Kidney (tissue), 14 donors: ENCODE results near the gene PSMB8. TPM values are rescaled to one million over a fixed set of nuclear protein-coding genes. Genes with fewer than 3 reads are reported as not detected.

Experiments used
- DNase-seq, 5 donors: peaks; one replicate each; pipeline ENCODE4 v3.0.0-alpha.2; 2013 to 2020
- FAIRE-seq: peaks from 2 replicates; lab custom pipeline; 2012; peaks lifted over from hg19 to GRCh38; lab: Jason Lieb, UNC
- H3K27ac ChIP-seq, 2 donors: one replicate each; pipeline ENCODE4 v1.7.0; 2013; ENCODE audit warnings: low read depth in 2 of 2, low read length in 2 of 2, inconsistent platforms in 1 of 2
- H3K27me3 ChIP-seq: one replicate; pipeline ENCODE4 v1.7.1; 2013; ENCODE audit warnings: low read length, inconsistent platforms; ENCODE audit not compliant: control insufficient read depth, insufficient read depth
- H3K36me3 ChIP-seq, 3 donors: one replicate each; pipeline versions ENCODE4 v1.7.0 to v1.7.1; 2013; ENCODE audit warnings: low read length in 3 of 3, control low read depth in 1 of 3, inconsistent platforms in 1 of 3; ENCODE audit not compliant: insufficient read depth in 3 of 3, control insufficient read depth in 2 of 3
- H3K4me1 ChIP-seq, 3 donors: one replicate each; pipeline versions ENCODE4 v1.7.0 to v1.7.1; 2013; ENCODE audit warnings: low read length in 3 of 3, inconsistent platforms in 1 of 3, low read depth in 1 of 3; ENCODE audit not compliant: control insufficient read depth in 2 of 3, insufficient read depth in 2 of 3
- H3K4me3 ChIP-seq, 3 donors: one replicate each; pipeline versions ENCODE4 v1.7.0 to v1.8.1; 2013; ENCODE audit warnings: low read length in 3 of 3, control low read depth in 1 of 3, inconsistent platforms in 1 of 3
- H3K9ac ChIP-seq, 3 donors: one replicate each; pipeline versions ENCODE4 v1.7.0 to v1.7.1; 2013; ENCODE audit warnings: low read length in 3 of 3, control low read depth in 1 of 3, inconsistent platforms in 1 of 3
- H3K9me3 ChIP-seq, 3 donors: one replicate each; pipeline versions ENCODE4 v1.7.0 to v1.7.1; 2013; ENCODE audit warnings: low read length in 3 of 3, control low read depth in 1 of 3, inconsistent platforms in 1 of 3; ENCODE audit not compliant: control insufficient read depth in 2 of 3, insufficient read depth in 1 of 3
- intact Hi-C: fragments of 100-400 bp; cut with DNase I; formaldehyde crosslinking; loops from one replicate; pipeline ENCODE4 v1.11.1; 2022
- polyA plus RNA-seq: library from polyadenylated mRNA; stranded (reverse); fragments of 350-450 nt; fragmentation: Illumina TruSeq; extraction: RNeasy Lipid Tissue Mini Kit (QIAGEN cat#74804); gene quantifications from one replicate; pipeline ENCODE4 v1.2.3, GENCODE V29; 2014; ENCODE audit warnings: low read depth, low replicate concordance; ENCODE audit not compliant: insufficient read depth
- total RNA-seq: library from RNA; stranded (reverse); fragmentation: NEBNext Ultra II Directional; extraction: Animal tissue kit (Norgen Biotek cat#: 25700); gene quantifications from one replicate; pipeline ENCODE4 v1.2.1, GENCODE V29; 2021
- TF ChIP-seq, protein P1 (sequence below): IDR thresholded peaks from 3 replicates; pipeline ENCODE4 v1.5.1; 2012; ENCODE audit warnings: mild to moderate bottlenecking, moderate library complexity, borderline replicate concordance; ENCODE audit not compliant: insufficient read depth; ENCODE audit errors: extremely low read depth
- donor health status: control.
- donor health status: control.
- donor health status: control.
- donor health status: control.
- donor health status: control.
- donor health status: DM: yes; HTN: yes; CAD: no.
- donor health status: Normal renal cell carcinoma (clear cell type).

The PSMB8 gene
- total and polyA plus RNA-seq, 2 donors from 2014 or later = 79.6 to 90.6 TPM

DNA sequence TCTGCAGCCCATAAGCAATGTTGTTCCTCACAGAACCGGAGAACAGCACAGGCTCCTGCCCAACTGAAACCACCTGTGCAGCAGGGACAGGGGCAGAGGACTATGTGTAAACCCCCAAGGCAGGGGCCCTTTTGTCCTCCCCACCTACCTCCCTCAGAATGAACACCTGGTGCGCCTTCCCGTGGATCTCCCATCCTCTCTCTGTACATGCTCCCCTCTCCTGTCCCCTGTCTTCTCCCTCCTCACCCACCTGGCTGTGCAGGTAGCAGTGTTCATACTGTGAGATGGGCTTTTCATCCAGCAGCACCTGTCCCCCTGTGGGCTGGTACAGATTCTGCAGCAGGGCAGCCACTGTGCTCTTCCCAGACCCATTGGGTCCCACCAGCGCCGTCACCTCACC, 13.8 kb downstream of the PSMB8 start:
- DNase-seq (no peak), FAIRE-seq (no peak)
- H3K27me3 ChIP-seq = no peaks in the 10 kb centered on the region
- H3K9me3 ChIP-seq = no peaks in the 10 kb centered on the region
- intact Hi-C loops = no loop called here
- no peak overlapping the region for H3K9ac ChIP-seq
- H3K4me3 ChIP-seq = no peak overlapping the region
- TF ChIP-seq, protein P1, sequence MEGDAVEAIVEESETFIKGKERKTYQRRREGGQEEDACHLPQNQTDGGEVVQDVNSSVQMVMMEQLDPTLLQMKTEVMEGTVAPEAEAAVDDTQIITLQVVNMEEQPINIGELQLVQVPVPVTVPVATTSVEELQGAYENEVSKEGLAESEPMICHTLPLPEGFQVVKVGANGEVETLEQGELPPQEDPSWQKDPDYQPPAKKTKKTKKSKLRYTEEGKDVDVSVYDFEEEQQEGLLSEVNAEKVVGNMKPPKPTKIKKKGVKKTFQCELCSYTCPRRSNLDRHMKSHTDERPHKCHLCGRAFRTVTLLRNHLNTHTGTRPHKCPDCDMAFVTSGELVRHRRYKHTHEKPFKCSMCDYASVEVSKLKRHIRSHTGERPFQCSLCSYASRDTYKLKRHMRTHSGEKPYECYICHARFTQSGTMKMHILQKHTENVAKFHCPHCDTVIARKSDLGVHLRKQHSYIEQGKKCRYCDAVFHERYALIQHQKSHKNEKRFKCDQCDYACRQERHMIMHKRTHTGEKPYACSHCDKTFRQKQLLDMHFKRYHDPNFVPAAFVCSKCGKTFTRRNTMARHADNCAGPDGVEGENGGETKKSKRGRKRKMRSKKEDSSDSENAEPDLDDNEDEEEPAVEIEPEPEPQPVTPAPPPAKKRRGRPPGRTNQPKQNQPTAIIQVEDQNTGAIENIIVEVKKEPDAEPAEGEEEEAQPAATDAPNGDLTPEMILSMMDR = no peak
- peaks cover 0 to 7% (median 4%) of the 10 kb centered on the region in 3 donors for H3K36me3 ChIP-seq
- H3K4me1 ChIP-seq = no peaks in the 10 kb centered on the region
- no peak overlapping the region for H3K27ac ChIP-seq

GRCh38 chr6:32829495-32829894, 14.4 kb downstream of the PSMB8 start:
- H3K9me3 ChIP-seq = no peaks in the 10 kb centered on the region
- FAIRE-seq = no peak
- H3K4me1 ChIP-seq = no peaks in the 10 kb centered on the region
- intact Hi-C loops = no loop called here
- no peak overlapping the region for H3K9ac ChIP-seq
- no peak overlapping the region for H3K27ac ChIP-seq
- H3K4me3 ChIP-seq = no peak overlapping the region
- H3K36me3 ChIP-seq = peaks cover 0 to 4% (median 3%) of the 10 kb centered on the region in 3 donors
- TF ChIP-seq, protein P1 = no peak
- H3K27me3 ChIP-seq = no peaks in the 10 kb centered on the region
- peak in 1 of 5 donors; percentile 17 for DNase-seq

DNA sequence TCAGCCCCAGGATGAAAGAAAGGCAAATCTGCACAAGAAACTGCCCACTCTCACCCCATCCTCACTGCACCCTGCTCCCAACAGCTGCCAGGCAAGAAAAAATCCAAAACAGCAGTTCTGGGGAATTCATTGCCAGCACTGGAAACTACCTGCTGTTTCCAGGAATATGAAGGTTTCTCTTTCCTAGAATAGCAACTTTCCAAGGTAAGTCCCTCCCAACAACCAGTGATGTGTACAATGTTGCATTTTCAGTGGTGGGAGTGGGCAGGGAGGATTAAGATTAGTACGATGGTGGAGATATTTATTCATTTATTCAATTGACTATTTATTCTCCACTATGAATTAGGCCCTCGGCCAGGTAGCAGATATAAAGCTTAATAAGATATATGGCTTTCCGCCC, 16.8 kb downstream of the PSMB8 start:
- Histone ChIP-seq H3K27ac (no peak overlapping the region), H3K9me3 (no peaks in the 10 kb centered on the region), H3K9ac (no peak overlapping the region), H3K27me3 (no peaks in the 10 kb centered on the region), H3K4me3 (no peak overlapping the region), H3K4me1 (no peaks in the 10 kb centered on the region), H3K36me3 (peaks cover 0 to 4% (median 3%) of the 10 kb centered on the region in 3 donors)
- TF ChIP-seq, protein P1 = no peak
- intact Hi-C loops = no loop called here
- no peak for DNase-seq
- no peak for FAIRE-seq

DNA sequence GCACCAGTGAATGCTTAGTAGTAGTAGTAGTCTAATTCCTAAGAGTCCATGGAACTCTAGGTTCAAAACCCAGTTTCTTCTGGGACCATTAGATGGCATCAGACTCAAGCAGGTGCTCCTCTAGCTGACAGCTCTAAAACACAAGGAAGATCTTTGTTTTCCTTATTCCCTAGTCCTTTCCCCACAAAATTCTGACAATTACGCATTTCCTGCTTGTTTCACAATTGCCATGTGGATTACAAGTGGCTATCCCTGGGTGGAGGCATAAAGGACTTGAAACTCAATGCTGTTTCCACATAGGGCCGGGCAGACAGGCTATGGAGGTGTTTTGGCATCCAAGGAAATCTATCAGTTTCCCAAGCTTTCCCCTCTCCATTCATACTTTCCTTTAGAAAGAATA, 17.9 kb downstream of the PSMB8 start:
- Histone ChIP-seq H3K27me3 (no peaks in the 10 kb centered on the region), H3K4me1 (no peaks in the 10 kb centered on the region), H3K36me3 (peaks cover 0 to 4% (median 0%) of the 10 kb centered on the region in 3 donors), H3K27ac (no peak overlapping the region), H3K9me3 (no peaks in the 10 kb centered on the region), H3K9ac (no peak overlapping the region), H3K4me3 (no peak overlapping the region)
- DNase-seq (peak in 2 of 5 donors; percentile 35 to 45), FAIRE-seq (no peak)
- TF ChIP-seq, protein P1 = peak; percentile 39
- intact Hi-C loops = no loop called here
